IMR-90 (cell line): ENCODE measurements around the gene FYCO1. TPM values are rescaled to one million over a fixed set of nuclear protein-coding genes. Genes with fewer than 3 reads are reported as not detected.

ENCODE experiments used
- ATAC-seq: fragments of 200-7000 bp; cut with Tn5 transposase; 2 replicates; pipeline ENCODE4 v1.9.1; 2020; ENCODE audit warnings: low read depth, mild to moderate bottlenecking, moderate library complexity
- BruUV-seq: library from RNA; stranded (reverse); fragments of 400-500 nt; replicated peaks from 2 replicates; lab custom pipeline; 2021; lab: Mats Ljungman, UMichigan
- CTCF ChIA-PET: fragments of 300-600 bp; formaldehyde crosslinking; extraction: SDS; loops from one replicate; lab custom pipeline; 2021; ENCODE audit warnings: antibody characterized with exemption; lab: Yijun Ruan, JAX
- POLR2A ChIA-PET: fragments of 300-600 bp; sonication (Branson Sonifier 250); formaldehyde crosslinking; loops from one replicate; lab custom pipeline; 2022; ENCODE audit warnings: antibody characterized with exemption; ENCODE audit not compliant: unreplicated experiment; lab: Charles Lee
- DNase-seq: peaks from one replicate; pipeline ENCODE4 v3.0.0; 2013
- H2AFZ ChIP-seq: replicated peaks from 2 replicates; pipeline ENCODE3; 2013; ENCODE audit warnings: low read length, mild to moderate bottlenecking; ENCODE audit not compliant: poor library complexity
- H2AK5ac ChIP-seq: 2 replicates; pipeline ENCODE4 v1.6.1; 2013; ENCODE audit warnings: low read depth, low read length, inconsistent platforms
- H2AK9ac ChIP-seq: replicated peaks from 2 replicates; pipeline ENCODE3; 2013; ENCODE audit warnings: mild to moderate bottlenecking, low read depth, low read length, moderate library complexity; ENCODE audit not compliant: poor library complexity
- H2BK120ac ChIP-seq: 2 replicates; pipeline ENCODE4 v1.6.1; 2013; ENCODE audit warnings: low read depth, low read length, inconsistent platforms
- H2BK15ac ChIP-seq: 3 replicates; pipeline ENCODE4 v1.6.1; 2013; ENCODE audit warnings: low read depth, low read length, inconsistent platforms
- H2BK20ac ChIP-seq: 2 replicates; pipeline ENCODE4 v1.6.1; 2013; ENCODE audit warnings: low read depth, mild to moderate bottlenecking, inconsistent platforms, low read length, moderate library complexity
- H2BK5ac ChIP-seq: 2 replicates; pipeline ENCODE4 v1.6.1; 2013; ENCODE audit warnings: mild to moderate bottlenecking, low read depth, low read length, inconsistent platforms; ENCODE audit not compliant: poor library complexity, severe bottlenecking
- H3K14ac ChIP-seq: replicated peaks from 2 replicates; pipeline ENCODE4 v1.6.1; 2013; ENCODE audit warnings: low read depth, low read length, inconsistent platforms
- H3K18ac ChIP-seq: 2 replicates; pipeline ENCODE4 v1.6.1; 2013; ENCODE audit warnings: low read depth, low read length, control low read depth
- H3K23ac ChIP-seq: 2 replicates; pipeline ENCODE4 v1.6.1; 2013; ENCODE audit warnings: low read depth, low read length, inconsistent platforms
- H3K27ac ChIP-seq: 2 replicates; pipeline ENCODE4 v1.5.1; 2013; ENCODE audit warnings: mild to moderate bottlenecking, control low read depth, low read length; ENCODE audit not compliant: insufficient read depth
- H3K27me3 ChIP-seq: 2 replicates; pipeline ENCODE4 v1.6.1; 2013; ENCODE audit warnings: low read length; ENCODE audit not compliant: control insufficient read depth, insufficient read depth
- H3K36me3 ChIP-seq: 2 replicates; pipeline ENCODE4 v1.6.1; 2013; ENCODE audit warnings: low read length, mixed read lengths; ENCODE audit not compliant: control insufficient read depth, insufficient read depth
- H3K4ac ChIP-seq: 2 replicates; pipeline ENCODE4 v1.6.1; 2013; ENCODE audit warnings: low read depth, low read length, inconsistent platforms
- H3K4me1 ChIP-seq: 2 replicates; pipeline ENCODE4 v1.6.1; 2013; ENCODE audit warnings: low read length, mixed read lengths; ENCODE audit not compliant: control insufficient read depth, insufficient read depth
- H3K4me2 ChIP-seq: 2 replicates; pipeline ENCODE4 v1.6.1; 2013; ENCODE audit warnings: low read depth, mild to moderate bottlenecking, control low read depth, low read length, moderate library complexity
- H3K4me3 ChIP-seq: 2 replicates; pipeline ENCODE4 v1.5.1; 2013; ENCODE audit warnings: low read depth, mild to moderate bottlenecking, control low read depth, low read length, moderate library complexity; ENCODE audit not compliant: insufficient read depth
- H3K56ac ChIP-seq: 2 replicates; pipeline ENCODE4 v1.6.1; 2013; ENCODE audit warnings: low read length, inconsistent platforms; ENCODE audit not compliant: insufficient read depth; ENCODE audit errors: extremely low read depth
- H3K79me1 ChIP-seq, 2 experiments: 2 replicates each; pipeline ENCODE4 v1.6.1; 2013; ENCODE audit warnings: low read length in 2 of 2, inconsistent platforms in 1 of 2, low read depth in 1 of 2
- H3K9ac ChIP-seq: 2 replicates; pipeline ENCODE4 v1.6.1; 2013; ENCODE audit warnings: low read depth, low read length, control low read depth
- H3K9me1 ChIP-seq: 2 replicates; pipeline ENCODE4 v1.6.1; 2013; ENCODE audit warnings: low read length, inconsistent platforms; ENCODE audit not compliant: insufficient read depth
- H3K9me3 ChIP-seq: 2 replicates; pipeline ENCODE4 v1.6.1; 2013; ENCODE audit warnings: low read length; ENCODE audit not compliant: control insufficient read depth, insufficient read depth
- H4K20me1 ChIP-seq: 2 replicates; pipeline ENCODE4 v1.6.1; 2013; ENCODE audit warnings: low read length, inconsistent platforms; ENCODE audit not compliant: insufficient read depth
- H4K5ac ChIP-seq: 2 replicates; pipeline ENCODE4 v1.6.1; 2013; ENCODE audit warnings: mild to moderate bottlenecking, low read depth, low read length, control low read depth
- H4K8ac ChIP-seq, 2 experiments: 2 replicates each; pipeline ENCODE4 v1.6.1; 2013; ENCODE audit warnings: low read depth in 2 of 2, low read length in 2 of 2, control low read depth in 1 of 2, inconsistent platforms in 1 of 2
- H4K91ac ChIP-seq: 2 replicates; pipeline ENCODE4 v1.6.1; 2013; ENCODE audit warnings: low read depth, low read length, inconsistent platforms; ENCODE audit not compliant: insufficient read depth
- MAZ ChIP-seq: IDR thresholded peaks from 2 replicates; pipeline ENCODE4 v1.6.1; 2012; ENCODE audit warnings: low read depth, mild to moderate bottlenecking, low read length, improper control_type of control experiment, moderate library complexity, borderline replicate concordance
- MXI1 ChIP-seq: IDR thresholded peaks from 2 replicates; pipeline ENCODE4 v1.6.1; 2012; ENCODE audit warnings: low read depth, mild to moderate bottlenecking, low read length, moderate library complexity, borderline replicate concordance
- WGBS, 2 experiments: methylation state at CpG; one replicate each; pipeline versions ENCODE4 v1.1.5 to v1.1.7; 2013; ENCODE audit warnings: missing lambda C conversion rate in 2 of 2; ENCODE audit not compliant: insufficient read length in 1 of 2; ENCODE audit errors: extremely low coverage in 2 of 2; 5-methylcytosine and 5-hydroxymethylcytosine counted together
- dilution Hi-C: fragments of 300-500 bp; cut with HindIII; formaldehyde crosslinking; loops from one replicate; pipeline ENCODE4 v1.14.3; 2018; ENCODE audit warnings: low sequenced_read_pairs; ENCODE audit not compliant: unreplicated experiment
- in situ Hi-C: fragments of 300-500 bp; cut with MboI; formaldehyde crosslinking; loops from 3 replicates; pipeline ENCODE4 v1.14.3; 2019; ENCODE audit warnings: low sequenced_read_pairs, inconsistent platforms, mixed read lengths
- intact Hi-C: fragments of 100-400 bp; cut with micrococcal nuclease; formaldehyde crosslinking; loops from 2 replicates; pipeline ENCODE4 v1.10.0; 2022
- polyA plus RNA-seq, 3 experiments: library from polyadenylated mRNA; depleted of rRNA; stranded (reverse); fragments of >200 nt; gene quantifications; 2 replicates each; pipeline ENCODE4 v1.2.3, GENCODE V29; 2012; ENCODE audit warnings: low replicate concordance in 1 of 3
- total RNA-seq: library from RNA; depleted of rRNA; stranded (reverse); fragments of >200 nt; gene quantifications from 2 replicates; pipeline ENCODE4 v1.2.3, GENCODE V29; 2012
- TF ChIP-seq, protein P1 (sequence below): conservative IDR thresholded peaks from 2 replicates; pipeline ENCODE4 v1.5.1; 2012; ENCODE audit warnings: mild to moderate bottlenecking, low read depth, low read length, improper control_type of control experiment

The FYCO1 gene
- total and polyA plus RNA-seq, 2 of the 4 experiments (the other 2 are of a cell fraction): 13.7 to 20.1 TPM

DNA sequence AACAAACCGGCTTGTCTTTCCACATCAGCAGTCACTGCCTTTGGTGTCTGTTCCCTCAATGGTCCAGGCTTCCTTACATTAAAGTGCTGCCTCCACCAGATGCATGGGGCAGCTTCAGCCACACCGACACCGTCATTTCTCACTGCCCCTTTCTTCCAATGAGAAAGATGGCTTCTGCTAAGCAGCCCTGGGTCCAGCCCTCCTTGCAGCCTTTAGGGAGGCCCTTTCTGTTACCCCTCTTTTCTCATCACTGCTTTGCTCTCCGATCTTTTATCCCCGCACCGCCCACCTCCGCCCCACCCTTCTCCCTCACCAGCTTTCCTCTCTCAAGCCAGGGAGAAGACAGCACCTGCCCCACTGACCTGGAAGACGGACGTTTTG lies 80.6 kb downstream of the FYCO1 start:
- Histone ChIP-seq H2BK5ac (no peak overlapping the region), H4K91ac (no peak overlapping the region), H3K36me3 (peaks cover 2% of the 10 kb centered on the region; the same call in 1 of the 2 replicates), H3K9me3 (no peaks in the 10 kb centered on the region), H3K9me1 (no peaks in the 10 kb centered on the region; the same call in 1 of the 2 replicates), H4K5ac (no peak overlapping the region), H3K14ac (no peak overlapping the region), H3K23ac (no peak overlapping the region), H3K18ac (no peak overlapping the region), H4K20me1 (no peaks in the 10 kb centered on the region), H3K27me3 (no peaks in the 10 kb centered on the region), H3K4me2 (no peak overlapping the region), H3K56ac (no peak overlapping the region), H2BK15ac (no peak overlapping the region), H4K8ac (no peak overlapping the region), H2AFZ (no peak overlapping the region), H2AK5ac (peak overlapping the region; percentile 57), H3K79me1 (no peaks in the 10 kb centered on the region), H3K4ac (no peak overlapping the region), H2BK20ac (no peak overlapping the region), H3K9ac (no peak overlapping the region), H3K4me3 (no peak overlapping the region), H2BK120ac (no peak overlapping the region), H2AK9ac (no peak overlapping the region), H3K4me1 (peaks cover 6% of the 10 kb centered on the region), H3K27ac (no peak overlapping the region)
- ATAC-seq (no peak), DNase-seq (no peak)
- dilution Hi-C loops (no loop called here), in situ Hi-C loops (no loop called here), intact Hi-C loops (no loop called here)
- ChIA-PET POLR2A (no interaction called here), CTCF (no interaction called here)
- BruUV-seq: no TSS peak
- WGBS, 2 experiments: 88% methylated on average over 1 of the region's 9 CpGs; no CpG with 5 or more reads in 1 of the 2 experiments
- TF ChIP-seq, protein P1, sequence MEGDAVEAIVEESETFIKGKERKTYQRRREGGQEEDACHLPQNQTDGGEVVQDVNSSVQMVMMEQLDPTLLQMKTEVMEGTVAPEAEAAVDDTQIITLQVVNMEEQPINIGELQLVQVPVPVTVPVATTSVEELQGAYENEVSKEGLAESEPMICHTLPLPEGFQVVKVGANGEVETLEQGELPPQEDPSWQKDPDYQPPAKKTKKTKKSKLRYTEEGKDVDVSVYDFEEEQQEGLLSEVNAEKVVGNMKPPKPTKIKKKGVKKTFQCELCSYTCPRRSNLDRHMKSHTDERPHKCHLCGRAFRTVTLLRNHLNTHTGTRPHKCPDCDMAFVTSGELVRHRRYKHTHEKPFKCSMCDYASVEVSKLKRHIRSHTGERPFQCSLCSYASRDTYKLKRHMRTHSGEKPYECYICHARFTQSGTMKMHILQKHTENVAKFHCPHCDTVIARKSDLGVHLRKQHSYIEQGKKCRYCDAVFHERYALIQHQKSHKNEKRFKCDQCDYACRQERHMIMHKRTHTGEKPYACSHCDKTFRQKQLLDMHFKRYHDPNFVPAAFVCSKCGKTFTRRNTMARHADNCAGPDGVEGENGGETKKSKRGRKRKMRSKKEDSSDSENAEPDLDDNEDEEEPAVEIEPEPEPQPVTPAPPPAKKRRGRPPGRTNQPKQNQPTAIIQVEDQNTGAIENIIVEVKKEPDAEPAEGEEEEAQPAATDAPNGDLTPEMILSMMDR: no peak
- TF ChIP-seq MAZ: no peak
- no peak for TF ChIP-seq MXI1
